Gastrocnemius medialis (tissue), 4 donors: Measurements from ENCODE around the gene ZNF177.

Experiments
- POLR2A ChIP-seq, 2 donors: fragments of 450-650 bp; IDR thresholded peaks; one replicate each; pipeline ENCODE4 v1.6.1; 2017; ENCODE audit warnings: antibody characterized with exemption in 2 of 2, mild to moderate bottlenecking in 2 of 2, moderate library complexity in 2 of 2
- TF ChIP-seq, protein P1 (sequence below), 5 experiments: fragments of 450-650 bp in 3 of 5; fragments of 200-600 bp in 2 of 5; sonication (generic) in 2 of 5; IDR thresholded peaks in 4 of 5; conservative IDR thresholded peaks in 1 of 5; 1 replicate in 4 of 5; 2 replicates in 1 of 5; pipeline ENCODE4 v1.5.1; 2016 to 2019; ENCODE audit warnings: antibody characterized with exemption in 5 of 5, mild to moderate bottlenecking in 3 of 5, moderate library complexity in 3 of 5

DNA sequence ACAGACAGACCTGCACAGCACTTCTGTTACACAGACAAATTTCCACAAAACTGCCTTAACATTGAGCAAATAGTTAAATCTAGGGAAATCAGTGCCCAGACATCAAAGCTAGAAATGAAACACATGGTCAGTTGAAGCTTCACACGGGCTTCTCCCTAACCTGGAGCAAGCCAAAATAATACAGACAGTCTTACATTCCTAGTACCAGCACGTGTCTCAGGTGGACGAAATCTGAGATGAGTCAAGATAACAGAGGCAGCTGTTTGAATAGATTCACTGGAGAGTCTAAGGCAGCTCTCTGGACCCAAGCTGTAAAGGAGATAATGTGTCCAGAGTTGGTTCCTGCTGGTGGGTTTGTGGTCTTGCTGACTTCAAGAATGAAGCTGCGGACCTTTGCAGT is 49.1 kb upstream of the ZNF177 start:
- TF ChIP-seq, protein P1, sequence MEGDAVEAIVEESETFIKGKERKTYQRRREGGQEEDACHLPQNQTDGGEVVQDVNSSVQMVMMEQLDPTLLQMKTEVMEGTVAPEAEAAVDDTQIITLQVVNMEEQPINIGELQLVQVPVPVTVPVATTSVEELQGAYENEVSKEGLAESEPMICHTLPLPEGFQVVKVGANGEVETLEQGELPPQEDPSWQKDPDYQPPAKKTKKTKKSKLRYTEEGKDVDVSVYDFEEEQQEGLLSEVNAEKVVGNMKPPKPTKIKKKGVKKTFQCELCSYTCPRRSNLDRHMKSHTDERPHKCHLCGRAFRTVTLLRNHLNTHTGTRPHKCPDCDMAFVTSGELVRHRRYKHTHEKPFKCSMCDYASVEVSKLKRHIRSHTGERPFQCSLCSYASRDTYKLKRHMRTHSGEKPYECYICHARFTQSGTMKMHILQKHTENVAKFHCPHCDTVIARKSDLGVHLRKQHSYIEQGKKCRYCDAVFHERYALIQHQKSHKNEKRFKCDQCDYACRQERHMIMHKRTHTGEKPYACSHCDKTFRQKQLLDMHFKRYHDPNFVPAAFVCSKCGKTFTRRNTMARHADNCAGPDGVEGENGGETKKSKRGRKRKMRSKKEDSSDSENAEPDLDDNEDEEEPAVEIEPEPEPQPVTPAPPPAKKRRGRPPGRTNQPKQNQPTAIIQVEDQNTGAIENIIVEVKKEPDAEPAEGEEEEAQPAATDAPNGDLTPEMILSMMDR (IDR thresholded peaks at IDR 0.05 in 4 of 5, conservative IDR thresholded peaks at IDR 0.05 in 1 of 5), result no peak
- TF ChIP-seq POLR2A (IDR thresholded peaks at IDR 0.05), result no peak
